ENCODE data around the gene RGS7. TPM values are rescaled to one million over a fixed set of nuclear protein-coding genes. Genes with fewer than 3 reads are reported as not detected.

RGS7 gene
- total RNA-seq, 1 donor from 2014 or later = 1.9 TPM

- no peaks in the 10 kb centered on the region for H3K9me3 Mint-ChIP-seq
- peaks cover 8% of the 10 kb centered on the region for H3K27me3 Mint-ChIP-seq (ENCODE audit: low read depth)
- TF ChIP-seq CTCF (IDR thresholded peaks at IDR 0.05; ENCODE audit: unreplicated experiment) = no peak
- H3K4me3 Mint-ChIP-seq = no peak overlapping the region
- no peaks in the 10 kb centered on the region for H3K36me3 Mint-ChIP-seq
- no peak for DNase-seq (ENCODE audit: low spot score in 2 of 2, unreplicated experiment in 2 of 2)
- H3K4me1 Mint-ChIP-seq = peaks cover 13% of the 10 kb centered on the region
- no peak overlapping the region for H3K27ac Mint-ChIP-seq
Observed at GRCh38 chr1:240827786-240828185, 529.2 kb downstream of the RGS7 start.

- no peak for TF ChIP-seq CTCF (IDR thresholded peaks at IDR 0.05; ENCODE audit: unreplicated experiment)
- H3K4me3 Mint-ChIP-seq = no peak overlapping the region
- H3K36me3 Mint-ChIP-seq = no peaks in the 10 kb centered on the region
- H3K4me1 Mint-ChIP-seq = no peaks in the 10 kb centered on the region
- no peaks in the 10 kb centered on the region for H3K9me3 Mint-ChIP-seq
- DNase-seq (ENCODE audit: low spot score in 2 of 2, unreplicated experiment in 2 of 2) = no peak
- no peak overlapping the region for H3K27ac Mint-ChIP-seq
- peaks cover 7% of the 10 kb centered on the region for H3K27me3 Mint-ChIP-seq (ENCODE audit: low read depth)
Observed at GRCh38 chr1:240824238-240824637, 532.8 kb downstream of the RGS7 start.

GRCh38 chr1:240823357-240823756 lies 533.6 kb downstream of the RGS7 start:
- H3K27me3 Mint-ChIP-seq (ENCODE audit: low read depth) = peaks cover 7% of the 10 kb centered on the region
- no peaks in the 10 kb centered on the region for H3K4me1 Mint-ChIP-seq
- H3K36me3 Mint-ChIP-seq = no peaks in the 10 kb centered on the region
- H3K4me3 Mint-ChIP-seq = no peak overlapping the region
- peaks cover 5% of the 10 kb centered on the region for H3K9me3 Mint-ChIP-seq
- TF ChIP-seq CTCF (IDR thresholded peaks at IDR 0.05; ENCODE audit: unreplicated experiment) = no peak
- no peak for DNase-seq (ENCODE audit: low spot score in 2 of 2, unreplicated experiment in 2 of 2)
- no peak overlapping the region for H3K27ac Mint-ChIP-seq

GRCh38 chr1:240821925-240822324 lies 535.1 kb downstream of the RGS7 start:
- Mint-ChIP-seq H3K27ac (no peak overlapping the region), H3K4me3 (no peak overlapping the region), H3K9me3 (peaks cover 5% of the 10 kb centered on the region), H3K27me3 (ENCODE audit: low read depth) (peaks cover 2% of the 10 kb centered on the region), H3K4me1 (no peaks in the 10 kb centered on the region), H3K36me3 (no peaks in the 10 kb centered on the region)
- no peak for TF ChIP-seq CTCF (IDR thresholded peaks at IDR 0.05; ENCODE audit: unreplicated experiment)
- no peak for DNase-seq (ENCODE audit: low spot score in 2 of 2, unreplicated experiment in 2 of 2)

- H3K4me1 Mint-ChIP-seq = no peaks in the 10 kb centered on the region
- TF ChIP-seq CTCF (IDR thresholded peaks at IDR 0.05; ENCODE audit: unreplicated experiment) = no peak
- H3K9me3 Mint-ChIP-seq = peaks cover 5% of the 10 kb centered on the region
- no peak overlapping the region for H3K4me3 Mint-ChIP-seq
- H3K27ac Mint-ChIP-seq = no peak overlapping the region
- H3K27me3 Mint-ChIP-seq (ENCODE audit: low read depth) = no peaks in the 10 kb centered on the region
- no peaks in the 10 kb centered on the region for H3K36me3 Mint-ChIP-seq
- no peak for DNase-seq (ENCODE audit: low spot score in 2 of 2, unreplicated experiment in 2 of 2)
Observed at GRCh38 chr1:240820816-240821215, 536.2 kb downstream of the RGS7 start.

GRCh38 chr1:240816472-240816871 lies 540.5 kb downstream of the RGS7 start:
- no peaks in the 10 kb centered on the region for H3K36me3 Mint-ChIP-seq
- H3K27me3 Mint-ChIP-seq (ENCODE audit: low read depth) = peaks cover 17% of the 10 kb centered on the region
- H3K4me1 Mint-ChIP-seq = no peaks in the 10 kb centered on the region

More at GRCh38 chr1:240816472-240816871, 540.5 kb downstream of the RGS7 start:
- no peak for DNase-seq (ENCODE audit: low spot score in 2 of 2, unreplicated experiment in 2 of 2)
- Mint-ChIP-seq H3K27ac (no peak overlapping the region), H3K4me3 (no peak overlapping the region), H3K9me3 (peaks cover 5% of the 10 kb centered on the region)
- TF ChIP-seq CTCF (IDR thresholded peaks at IDR 0.05; ENCODE audit: unreplicated experiment) = no peak

All from mesothelial cell of epicardium (in vitro differentiated cells).